NOMO-1 (cell line): Measurements from ENCODE around the gene MEIG1.
"Not testable (repeated sequence)": the region's sequence is repeated elsewhere in the genome, so short reads cannot be mapped to it uniquely, and the experiment has no call there.

Source experiments
- DNase-seq, 2 experiments: peaks; one replicate each; lab custom pipeline; 2025; ENCODE audit not compliant: unreplicated experiment in 2 of 2; lab: John Stamatoyannopoulos, UW

Gene MEIG1, protein sequence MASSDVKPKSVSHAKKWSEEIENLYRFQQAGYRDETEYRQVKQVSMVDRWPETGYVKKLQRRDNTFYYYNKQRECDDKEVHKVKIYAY

DNA sequence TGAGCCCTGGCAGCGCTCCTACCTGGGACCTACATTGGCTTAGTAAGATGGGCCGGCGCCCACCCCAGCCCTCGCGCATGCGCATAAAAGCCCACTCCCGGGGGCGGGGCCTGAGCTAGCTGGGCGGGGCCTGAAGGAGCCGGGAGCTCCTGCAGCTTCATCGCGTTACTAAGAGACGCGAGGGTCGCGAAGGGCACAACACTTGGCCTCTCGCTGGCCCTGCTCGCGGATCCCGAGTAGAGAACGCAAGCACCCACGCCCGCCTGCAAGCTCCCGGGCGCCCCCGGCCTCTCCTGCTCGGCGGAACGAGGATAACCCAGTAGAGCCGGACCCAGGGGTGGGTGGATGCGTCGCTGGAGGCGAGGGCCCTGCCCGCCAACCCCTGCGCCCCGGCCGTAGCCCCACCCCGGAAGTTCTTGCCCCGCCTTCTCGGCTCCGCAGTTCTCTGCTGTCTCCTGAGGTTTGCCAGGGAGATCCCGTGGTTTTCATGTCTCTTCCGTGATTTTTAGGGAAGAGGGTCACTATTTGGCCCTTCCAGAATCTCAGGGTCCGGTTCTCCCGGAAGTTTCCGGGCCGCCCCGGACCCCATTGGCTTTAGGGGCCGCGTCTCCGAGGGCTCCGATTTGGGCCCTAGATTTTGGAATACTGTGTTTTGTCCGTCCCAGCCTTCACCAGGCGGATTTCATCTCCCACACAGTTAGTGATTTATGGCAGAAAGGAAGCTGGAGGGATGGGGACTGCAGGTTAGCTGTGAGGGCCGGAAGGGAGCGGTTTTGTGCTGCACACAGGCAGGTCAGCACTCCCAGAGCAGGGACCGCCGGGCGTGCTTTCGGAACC is at the start of gene MEIG1:
Gene MEIG1, plus strand, starts transcription at position 168 of the 837 bp plus-strand sequence. CDS start 7,081 bp downstream, outside the sequence.
- DNase-seq: peak; percentile 84 to 86

DNA sequence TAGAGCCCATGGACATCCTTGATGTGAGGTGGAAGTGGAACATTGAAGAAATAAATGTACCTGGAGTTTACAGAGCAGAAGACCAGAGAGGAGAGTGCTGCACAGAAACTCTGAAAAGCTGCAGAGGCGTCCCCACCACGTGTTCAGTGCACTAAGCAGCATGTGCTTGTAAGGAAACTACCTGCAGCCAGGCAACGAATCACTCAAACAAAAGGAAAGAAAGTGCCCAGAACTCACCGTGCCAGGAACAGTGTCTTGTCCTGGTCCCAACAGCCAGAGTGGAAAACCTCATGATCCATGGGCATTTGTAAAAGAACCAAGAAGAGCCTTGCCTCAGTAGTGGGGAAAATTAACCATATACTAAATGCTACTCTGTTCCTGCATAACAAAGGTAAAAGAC is 48.2 kb upstream of the MEIG1 start:
- no peak for DNase-seq

DNA sequence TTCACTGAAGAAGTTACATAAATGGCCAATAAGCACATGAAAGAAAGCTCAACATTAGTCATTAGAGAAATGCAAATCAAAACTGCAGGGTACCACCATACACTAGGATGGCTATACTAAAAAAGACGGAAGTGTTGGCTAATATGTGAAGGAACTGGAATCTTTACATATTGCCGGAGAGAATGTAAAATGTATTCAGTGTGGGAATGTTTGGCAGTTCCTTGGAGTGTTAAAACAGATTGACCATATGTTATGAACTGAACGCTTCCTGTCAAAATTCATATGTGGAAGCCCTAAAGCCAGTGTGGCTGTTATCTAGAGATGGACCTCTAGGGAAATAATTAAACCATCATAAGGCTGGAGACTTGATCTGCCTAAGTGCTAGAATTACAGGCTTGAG is 47.4 kb upstream of the MEIG1 start:
- DNase-seq: no peak

DNA sequence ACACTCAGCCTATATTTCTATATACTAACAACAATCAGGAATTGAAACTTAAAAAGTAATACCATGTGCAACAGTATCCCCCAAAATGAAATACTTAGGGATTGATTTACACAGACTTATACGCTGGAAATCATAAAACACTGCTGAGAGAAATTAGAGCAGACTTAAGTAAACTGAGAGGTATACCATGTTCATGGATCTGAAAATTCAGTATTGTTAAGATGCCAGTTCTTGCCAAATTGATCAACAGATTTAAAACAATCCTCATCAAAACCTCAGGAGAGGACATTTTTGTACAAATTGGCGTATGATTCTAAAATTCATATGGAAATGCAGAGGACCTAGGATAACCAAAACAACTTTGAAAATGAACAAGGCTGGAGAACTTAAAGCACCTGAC is 42.6 kb upstream of the MEIG1 start:
- DNase-seq: no peak

DNA sequence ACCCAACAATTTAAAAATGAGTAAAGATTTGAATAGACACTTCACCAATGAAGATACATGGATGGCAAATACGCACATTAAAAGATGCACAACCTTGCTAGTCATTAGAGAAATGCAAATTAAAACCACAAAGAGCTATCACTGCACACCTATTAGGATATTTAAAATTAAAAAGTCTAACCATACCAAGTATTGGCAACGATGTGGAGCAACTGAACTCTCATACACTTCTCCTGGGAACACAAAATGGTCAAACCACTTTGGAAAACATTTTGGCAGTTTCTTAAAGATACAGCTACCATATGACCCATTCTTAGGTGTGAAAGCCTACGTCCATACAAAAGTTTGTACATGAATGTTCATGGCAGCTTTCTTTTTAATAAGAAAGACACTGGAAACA is 41.4 kb upstream of the MEIG1 start:
- no peak for DNase-seq

DNA sequence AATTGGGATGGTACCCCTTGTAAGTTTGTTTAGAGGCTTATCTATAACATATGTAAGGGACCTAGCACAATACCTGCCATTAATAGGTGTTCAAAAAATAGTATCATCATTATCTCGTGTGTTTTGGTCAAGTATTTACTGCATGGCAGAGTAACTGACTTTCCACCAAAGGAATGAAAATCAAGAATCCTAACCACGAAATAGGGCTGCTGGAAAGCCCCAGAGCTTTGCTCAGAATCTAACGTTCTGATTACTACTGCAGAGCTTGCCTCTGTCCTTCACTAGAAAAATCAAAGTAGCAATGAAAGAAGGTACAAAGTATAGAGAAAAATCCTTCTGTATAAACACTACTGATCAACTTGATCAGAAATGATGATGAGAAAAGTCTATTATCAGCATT is 40.2 kb upstream of the MEIG1 start:
- no peak for DNase-seq

DNA sequence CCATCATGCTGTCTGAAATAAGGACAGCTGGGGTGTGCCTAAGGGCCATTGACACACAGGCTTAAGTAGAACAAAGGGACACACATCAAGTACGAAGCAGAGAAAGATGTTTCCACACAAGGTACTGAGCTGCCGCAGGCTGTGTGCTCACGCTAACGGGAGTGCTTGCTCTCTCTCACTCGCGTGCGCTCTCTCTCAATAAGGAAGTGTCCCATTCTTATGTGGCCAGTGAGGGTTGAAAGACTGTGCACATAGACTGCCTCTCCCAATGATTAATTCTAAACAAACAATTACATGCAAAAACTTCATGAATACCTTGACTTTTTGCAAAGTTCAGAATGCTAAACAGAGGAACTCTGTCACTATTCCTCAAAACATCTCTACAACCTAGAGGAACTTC is 35.2 kb upstream of the MEIG1 start:
- DNase-seq: no peak

DNA sequence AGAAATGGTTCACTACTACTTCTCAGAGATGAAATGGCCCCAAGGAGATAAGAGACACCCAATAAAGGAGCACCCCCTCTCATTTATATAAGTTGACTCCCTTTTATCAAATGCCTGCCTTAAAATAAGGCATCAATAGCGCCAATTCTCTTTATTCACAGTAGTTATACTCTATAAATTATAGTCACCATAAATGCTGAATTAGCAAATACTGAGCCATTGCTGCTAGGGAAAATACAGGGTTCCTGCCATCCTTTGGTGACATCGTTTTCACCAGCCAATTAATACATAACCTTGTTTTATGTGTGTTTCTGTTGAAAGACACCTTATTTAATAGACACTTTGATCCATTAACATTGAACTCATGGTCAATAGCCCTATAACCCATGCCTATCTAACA is 33.9 kb upstream of the MEIG1 start:
- DNase-seq: no peak

DNA sequence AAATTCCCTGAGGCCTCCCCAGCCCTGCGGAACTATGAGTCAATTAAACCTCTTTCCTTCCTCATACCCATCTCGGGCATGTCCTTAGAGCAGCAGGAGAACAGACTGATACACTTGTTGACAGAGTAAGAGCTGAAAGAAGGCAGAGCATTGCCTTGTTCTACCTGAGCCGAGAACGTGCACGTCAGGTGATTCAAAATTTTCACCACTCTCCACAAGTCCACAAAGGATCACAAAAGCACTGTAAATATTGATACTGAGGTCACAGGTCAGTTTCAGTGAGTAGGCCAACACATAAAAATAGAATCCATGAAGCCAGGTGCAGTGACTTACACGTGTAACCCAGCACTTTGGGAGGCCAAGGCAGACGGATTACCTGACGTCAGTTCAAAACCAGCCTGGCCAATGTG is 33.1 kb upstream of the MEIG1 start:
- no peak for DNase-seq

DNA sequence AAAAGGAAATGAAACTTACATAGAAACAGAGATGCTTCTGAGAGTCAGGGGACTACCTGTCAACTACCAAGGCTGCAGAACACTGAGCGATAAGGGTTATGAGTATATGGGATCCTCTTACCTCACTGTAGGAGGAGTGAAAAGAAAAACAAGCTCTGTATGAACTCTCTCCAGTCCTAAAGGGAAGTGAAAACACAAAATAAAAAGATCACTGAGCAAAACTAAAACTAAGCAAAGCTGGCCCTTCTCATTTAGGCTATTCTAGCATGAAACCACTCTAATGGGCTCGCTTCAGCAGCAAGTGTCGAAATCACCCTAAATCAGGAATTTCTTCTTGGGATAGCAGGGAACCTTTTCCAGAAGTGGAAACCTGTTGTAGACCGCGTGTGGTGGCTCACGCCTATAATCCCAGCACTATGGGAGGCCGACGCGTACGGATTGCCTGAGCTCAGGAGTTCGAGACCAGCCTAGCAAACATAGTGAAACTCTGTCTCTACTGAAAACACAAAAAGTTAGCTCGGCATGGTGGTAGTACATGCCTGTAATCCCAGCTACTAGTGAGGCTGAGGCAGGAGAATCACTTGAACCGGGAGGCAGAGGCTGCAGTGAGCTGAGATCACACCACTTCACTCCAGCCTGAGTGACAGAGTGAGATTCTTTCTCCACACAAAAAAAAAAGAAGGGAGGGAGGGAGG is 32.3 kb upstream of the MEIG1 start:
- DNase-seq: no peak

DNA sequence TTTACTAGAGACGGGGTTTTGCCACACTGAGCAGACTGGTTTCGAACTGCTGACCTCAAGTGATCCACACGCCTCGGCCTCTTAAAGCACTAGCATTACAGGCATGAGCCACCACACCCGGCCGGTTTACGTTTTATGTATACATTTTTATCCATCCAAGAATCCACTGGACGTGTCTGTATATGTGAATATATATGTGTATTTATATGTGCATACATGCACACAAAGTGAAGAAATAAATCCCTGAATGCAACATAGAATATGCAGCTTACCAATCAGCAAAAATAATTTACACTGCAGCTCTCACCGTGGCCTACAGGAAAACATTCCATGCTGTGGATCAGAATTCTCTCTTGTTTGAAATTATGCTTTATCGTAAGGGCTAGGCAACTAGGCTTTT is 28.6 kb upstream of the MEIG1 start:
- no peak for DNase-seq

DNA sequence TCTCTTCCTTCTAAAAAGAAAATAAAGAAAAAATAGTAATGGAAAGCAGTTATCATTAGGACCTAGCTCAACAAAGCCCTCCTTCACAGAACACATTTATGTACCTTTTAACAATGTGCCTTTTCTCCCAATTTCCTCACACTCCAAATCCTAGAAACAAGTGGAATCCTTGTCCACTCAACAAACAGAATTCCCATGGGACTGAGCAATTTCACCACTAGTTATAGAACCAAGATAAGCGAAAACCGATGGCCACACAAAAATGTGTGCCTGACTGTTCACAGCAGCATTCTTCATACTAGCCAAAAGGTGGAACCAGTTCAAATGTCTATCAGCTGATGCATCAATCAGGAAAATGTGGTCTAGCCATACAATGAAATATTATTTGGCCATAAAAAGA is 22.6 kb upstream of the MEIG1 start:
- no peak for DNase-seq

DNA sequence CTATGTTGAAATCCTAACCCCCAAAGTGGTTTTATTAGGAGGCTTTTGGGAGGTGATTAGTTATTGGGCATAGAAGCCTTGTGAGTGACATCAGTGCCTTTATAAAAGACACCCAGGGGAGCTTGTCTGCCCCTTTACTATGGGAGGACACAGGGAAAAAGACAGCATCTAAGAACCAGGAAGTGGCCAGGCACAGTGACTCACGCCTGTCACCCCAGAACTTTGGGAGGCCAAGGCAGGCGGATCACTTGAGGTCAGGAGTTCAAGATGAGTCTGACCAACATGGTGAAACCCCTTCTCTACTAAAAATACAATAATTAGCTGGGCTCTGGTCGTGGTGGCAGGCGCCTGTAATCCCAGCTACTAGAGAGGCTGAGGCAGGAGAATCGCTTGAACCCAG is 20.2 kb upstream of the MEIG1 start:
- DNase-seq: not testable (repeated sequence)

DNA sequence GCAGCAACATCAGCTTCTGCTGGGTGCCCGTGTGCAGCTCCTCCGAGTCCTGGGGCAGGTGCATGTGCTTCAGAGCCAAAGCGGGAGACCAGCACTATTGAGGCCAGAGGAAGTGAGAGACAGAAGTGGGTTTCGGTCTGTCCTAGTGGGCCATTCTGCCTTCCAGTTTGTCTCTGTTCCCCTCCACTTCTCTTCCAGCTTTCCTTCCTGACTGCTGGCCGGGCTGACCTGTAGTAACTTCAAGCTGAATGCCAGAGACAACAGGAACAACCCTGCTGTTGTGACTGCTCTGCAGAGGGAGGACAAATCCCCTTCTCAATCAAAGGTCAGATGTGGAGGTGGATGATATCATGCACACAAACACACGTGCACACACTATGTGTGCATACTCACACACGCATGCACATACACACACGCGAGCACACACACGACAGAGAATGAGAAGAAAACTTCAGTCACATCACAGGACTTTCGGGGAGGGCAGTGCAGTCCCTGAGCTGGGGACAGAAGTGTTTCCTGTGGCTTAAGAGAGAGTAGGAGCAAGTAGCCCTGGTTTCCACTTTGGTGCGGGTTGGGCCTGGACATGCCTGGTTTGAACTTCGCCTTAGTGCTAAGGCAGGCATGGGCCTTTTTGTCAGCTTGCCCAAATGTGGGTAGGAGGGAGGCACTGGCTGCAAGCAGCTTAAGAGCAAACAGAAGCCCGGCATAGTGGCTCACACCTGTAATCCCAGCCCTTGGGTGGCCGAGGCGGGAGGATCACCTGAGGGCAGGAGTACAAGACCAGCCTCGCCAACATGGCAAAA is 16.8 kb upstream of the MEIG1 start:
- DNase-seq: not testable (repeated sequence)

DNA sequence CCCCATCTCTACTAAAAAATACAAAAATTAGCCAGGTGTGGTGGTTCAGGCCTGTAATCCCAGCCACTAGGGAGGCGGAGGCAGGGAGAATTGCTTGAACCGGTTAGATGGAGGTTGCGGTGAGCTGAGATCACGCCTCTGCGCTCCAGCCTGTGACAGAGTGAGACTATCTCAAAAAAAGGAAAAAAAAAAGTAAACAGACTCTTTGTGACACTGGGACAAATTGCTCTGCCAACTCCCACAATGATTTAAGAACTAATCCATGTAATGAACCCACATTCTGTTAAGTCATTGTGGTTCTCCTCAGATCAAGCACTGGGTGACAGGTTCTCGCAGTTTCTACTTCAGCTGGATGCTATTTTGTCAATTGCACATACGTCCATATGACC is 16.2 kb upstream of the MEIG1 start:
- DNase-seq: not testable (repeated sequence)

DNA sequence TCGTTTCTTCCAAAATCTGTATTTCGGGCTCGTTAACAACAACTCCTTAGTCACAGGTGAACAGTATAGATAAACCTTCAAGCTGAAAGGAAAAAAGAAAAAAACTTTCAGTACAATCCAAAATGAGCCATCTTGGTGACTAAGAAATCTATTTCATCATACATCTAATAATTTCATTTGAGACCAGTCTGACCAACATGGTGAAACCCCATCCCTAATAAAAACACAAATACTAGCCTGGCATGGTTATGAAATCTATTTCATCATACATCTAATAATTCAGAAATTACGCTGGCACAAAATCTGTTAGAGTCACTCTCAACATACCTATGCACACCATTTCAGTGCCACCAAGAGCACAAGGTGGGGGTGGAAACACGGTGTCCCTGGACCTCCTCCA is 14.1 kb upstream of the MEIG1 start:
- no peak for DNase-seq

DNA sequence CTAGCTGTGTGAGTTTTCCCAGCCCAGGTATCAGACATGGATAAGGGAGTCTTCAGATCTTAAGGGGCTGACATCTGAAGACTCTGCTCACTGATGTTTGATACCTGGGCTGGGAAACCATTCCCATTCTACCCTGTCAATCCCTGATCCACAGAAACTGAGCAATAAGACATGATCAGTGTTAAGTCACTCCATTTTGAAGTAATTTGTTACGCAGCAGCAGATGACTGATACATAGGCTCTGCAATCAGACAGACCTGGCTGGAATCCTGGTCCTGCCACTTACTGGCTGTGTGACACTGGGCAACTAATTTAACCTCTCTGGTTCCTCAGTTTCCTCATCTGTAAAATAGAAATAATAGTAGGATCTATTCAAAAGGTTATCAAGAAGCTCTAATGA is 11.9 kb upstream of the MEIG1 start:
- no peak for DNase-seq

DNA sequence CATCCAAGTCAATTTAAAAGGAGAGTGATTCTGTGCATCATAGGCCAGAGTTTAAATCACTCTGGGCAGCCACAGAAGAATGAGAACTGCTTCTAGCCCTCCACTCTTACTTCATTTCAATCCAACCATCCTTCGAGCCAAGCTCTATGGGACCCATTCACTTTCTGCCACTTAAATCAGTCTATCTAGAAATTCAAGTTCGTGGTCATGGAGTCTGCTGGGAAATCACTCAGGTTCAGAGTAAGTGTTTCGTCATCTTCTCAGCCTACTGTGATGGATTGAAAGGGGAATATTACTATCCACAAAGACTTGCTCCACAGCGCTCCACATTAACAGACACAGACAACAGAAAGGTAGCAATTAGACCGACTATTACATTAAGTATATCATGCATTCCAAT is 9.9 kb upstream of the MEIG1 start:
- no peak for DNase-seq

DNA sequence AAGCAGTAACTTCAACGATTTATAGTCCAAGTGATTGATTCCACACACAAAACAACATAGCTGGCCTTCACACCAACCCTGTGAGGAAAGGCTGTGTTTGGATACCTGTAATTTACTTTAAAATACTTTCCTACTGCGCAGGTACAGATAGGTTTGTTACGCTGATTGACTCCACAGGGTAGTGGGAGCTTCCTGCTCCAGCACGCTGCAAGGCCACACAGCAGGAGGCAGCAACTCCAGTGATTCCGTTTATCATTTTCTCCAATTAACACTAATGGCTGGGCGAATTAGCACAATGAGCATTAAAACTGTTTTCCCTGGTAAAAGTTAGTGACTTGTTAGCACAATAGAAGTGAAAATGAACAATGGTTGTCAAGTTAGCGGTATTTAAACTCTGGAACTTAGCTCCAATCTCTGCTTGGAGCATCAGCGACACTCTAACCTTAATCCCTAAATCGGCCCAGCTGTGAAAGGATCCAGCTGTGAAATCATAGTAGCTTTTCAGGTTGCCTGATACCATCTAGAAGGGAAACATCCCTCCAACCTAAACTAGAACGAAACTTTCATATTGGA is 6.3 kb upstream of the MEIG1 start:
- DNase-seq: no peak

DNA sequence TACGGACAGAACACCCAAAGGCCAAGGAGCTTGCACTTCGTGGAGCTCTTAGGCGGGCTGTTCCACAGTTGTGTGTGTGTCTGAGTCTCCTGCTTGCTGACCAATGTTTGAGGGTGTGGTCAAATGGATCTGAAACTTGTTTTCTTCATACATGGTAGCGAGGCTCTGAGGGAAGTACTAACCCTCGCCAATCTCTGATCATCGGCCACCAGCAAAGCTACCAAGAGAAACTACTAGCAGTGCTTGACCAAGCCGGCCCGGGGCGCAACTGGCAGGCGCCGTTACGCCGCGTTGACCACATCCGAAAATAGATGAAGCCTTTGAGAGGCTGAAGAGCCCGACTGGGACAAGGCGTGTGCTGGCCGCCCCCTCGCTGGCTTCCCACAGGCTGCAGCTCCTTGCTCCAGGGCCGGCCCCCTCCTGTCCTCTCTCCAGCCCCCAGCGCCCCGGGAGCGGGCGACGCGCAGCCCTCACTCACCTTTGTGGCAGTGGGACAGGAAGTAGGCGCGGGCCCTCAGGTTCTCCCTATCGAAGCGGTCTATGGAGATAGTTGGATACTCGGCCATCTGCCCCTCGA is 5.7 kb upstream of the MEIG1 start:
- peak; percentile 62 to 73 for DNase-seq
